GM12875 (cell line): ENCODE measurements around the gene TSC22D1.
"Not testable (repeated sequence)": the region's sequence is repeated elsewhere in the genome, so short reads cannot be mapped to it uniquely, and the experiment has no call there.

Experiments
- H3K4me3 ChIP-seq: one replicate; pipeline ENCODE4 v1.5.1; 2011; ENCODE audit warnings: low read depth, low read length, control low read depth
- CTCF ChIP-seq: IDR thresholded peaks from 2 replicates; pipeline ENCODE4 v1.5.1; 2011; ENCODE audit warnings: low read depth, mild to moderate bottlenecking, control low read depth, inconsistent platforms, low read length, moderate library complexity, borderline replicate concordance; ENCODE audit not compliant: insufficient read depth

Gene TSC22D1

GRCh38 chr13:44573071-44573470 lies 3.1 kb downstream of the TSC22D1 start:
- no peak overlapping the region for H3K4me3 ChIP-seq
- TF ChIP-seq CTCF: no peak

- no peak for TF ChIP-seq CTCF
These were observed 9.5 kb downstream of the TSC22D1 start for GRCh38 chr13:44566601-44567000.

GRCh38 chr13:44565881-44566280 lies 10.2 kb downstream of the TSC22D1 start:
- no peak overlapping the region for H3K4me3 ChIP-seq
- no peak for TF ChIP-seq CTCF

More at GRCh38 chr13:44566601-44567000, 9.5 kb downstream of the TSC22D1 start:
- no peak overlapping the region for H3K4me3 ChIP-seq

- no peak for TF ChIP-seq CTCF
- no peak overlapping the region for H3K4me3 ChIP-seq
These were observed 11.2 kb downstream of the TSC22D1 start for GRCh38 chr13:44564936-44565335.

- H3K4me3 ChIP-seq: not testable (repeated sequence)
These were observed 13.3 kb downstream of the TSC22D1 start for GRCh38 chr13:44562853-44563252.

- TF ChIP-seq CTCF: no peak
These were observed 14.8 kb downstream of the TSC22D1 start for GRCh38 chr13:44561351-44561750.

GRCh38 chr13:44557986-44558385 lies 18.1 kb downstream of the TSC22D1 start:
- TF ChIP-seq CTCF: no peak

More at GRCh38 chr13:44561351-44561750, 14.8 kb downstream of the TSC22D1 start:
- no peak overlapping the region for H3K4me3 ChIP-seq

GRCh38 chr13:44555207-44555606 lies 20.9 kb downstream of the TSC22D1 start:
- no peak overlapping the region for H3K4me3 ChIP-seq
- TF ChIP-seq CTCF: no peak

More at GRCh38 chr13:44557986-44558385, 18.1 kb downstream of the TSC22D1 start:
- no peak overlapping the region for H3K4me3 ChIP-seq
